ENCODE results near the gene PKP3.
"Not testable (repeated sequence)": the region's sequence is repeated elsewhere in the genome, so short reads cannot be mapped to it uniquely, and the experiment has no call there.

PKP3 gene, protein sequence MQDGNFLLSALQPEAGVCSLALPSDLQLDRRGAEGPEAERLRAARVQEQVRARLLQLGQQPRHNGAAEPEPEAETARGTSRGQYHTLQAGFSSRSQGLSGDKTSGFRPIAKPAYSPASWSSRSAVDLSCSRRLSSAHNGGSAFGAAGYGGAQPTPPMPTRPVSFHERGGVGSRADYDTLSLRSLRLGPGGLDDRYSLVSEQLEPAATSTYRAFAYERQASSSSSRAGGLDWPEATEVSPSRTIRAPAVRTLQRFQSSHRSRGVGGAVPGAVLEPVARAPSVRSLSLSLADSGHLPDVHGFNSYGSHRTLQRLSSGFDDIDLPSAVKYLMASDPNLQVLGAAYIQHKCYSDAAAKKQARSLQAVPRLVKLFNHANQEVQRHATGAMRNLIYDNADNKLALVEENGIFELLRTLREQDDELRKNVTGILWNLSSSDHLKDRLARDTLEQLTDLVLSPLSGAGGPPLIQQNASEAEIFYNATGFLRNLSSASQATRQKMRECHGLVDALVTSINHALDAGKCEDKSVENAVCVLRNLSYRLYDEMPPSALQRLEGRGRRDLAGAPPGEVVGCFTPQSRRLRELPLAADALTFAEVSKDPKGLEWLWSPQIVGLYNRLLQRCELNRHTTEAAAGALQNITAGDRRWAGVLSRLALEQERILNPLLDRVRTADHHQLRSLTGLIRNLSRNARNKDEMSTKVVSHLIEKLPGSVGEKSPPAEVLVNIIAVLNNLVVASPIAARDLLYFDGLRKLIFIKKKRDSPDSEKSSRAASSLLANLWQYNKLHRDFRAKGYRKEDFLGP

GRCh38 chr11:394034-394857 lies at the start of gene PKP3:
Gene PKP3, plus strand, starts transcription at chr11:394209. Its CDS starts 84 bp downstream, at chr11:394293.
- DNase-seq (ENCODE audit: low read depth in 2 of 2, low spot score in 1 of 2) = no peak

GRCh38 chr11:344836-345578 lies 49.0 kb upstream of the PKP3 start:
- DNase-seq (ENCODE audit: low read depth in 2 of 2, low spot score in 1 of 2) = no peak

DNA sequence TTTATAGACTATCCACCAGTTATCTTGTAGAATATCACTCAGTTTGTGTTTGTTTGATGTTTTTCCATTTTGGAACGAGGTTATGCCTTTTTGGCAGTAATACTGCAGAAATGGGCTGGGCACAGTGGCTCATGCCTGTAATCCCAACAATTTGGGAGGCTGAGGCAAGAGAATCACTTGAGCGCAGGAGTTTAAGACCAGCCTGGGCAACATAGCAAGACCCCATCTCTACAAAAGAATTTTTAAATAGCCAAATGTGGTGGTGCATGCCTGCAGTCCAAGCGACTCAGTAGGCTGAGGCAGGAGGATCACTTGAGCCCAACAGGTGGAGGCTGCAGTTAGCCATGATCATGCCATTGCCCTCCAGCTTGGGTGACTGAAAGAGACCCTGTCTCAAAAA lies 47.5 kb upstream of the PKP3 start:
- no peak for DNase-seq (ENCODE audit: low read depth in 2 of 2, low spot score in 1 of 2)

GRCh38 chr11:349270-349954 lies 44.6 kb upstream of the PKP3 start:
- not testable (repeated sequence) for DNase-seq (ENCODE audit: low read depth in 2 of 2, low spot score in 1 of 2)

- DNase-seq (ENCODE audit: low read depth in 2 of 2, low spot score in 1 of 2) = not testable (repeated sequence)
Measured at GRCh38 chr11:350033-350722, 43.8 kb upstream of the PKP3 start.

DNA sequence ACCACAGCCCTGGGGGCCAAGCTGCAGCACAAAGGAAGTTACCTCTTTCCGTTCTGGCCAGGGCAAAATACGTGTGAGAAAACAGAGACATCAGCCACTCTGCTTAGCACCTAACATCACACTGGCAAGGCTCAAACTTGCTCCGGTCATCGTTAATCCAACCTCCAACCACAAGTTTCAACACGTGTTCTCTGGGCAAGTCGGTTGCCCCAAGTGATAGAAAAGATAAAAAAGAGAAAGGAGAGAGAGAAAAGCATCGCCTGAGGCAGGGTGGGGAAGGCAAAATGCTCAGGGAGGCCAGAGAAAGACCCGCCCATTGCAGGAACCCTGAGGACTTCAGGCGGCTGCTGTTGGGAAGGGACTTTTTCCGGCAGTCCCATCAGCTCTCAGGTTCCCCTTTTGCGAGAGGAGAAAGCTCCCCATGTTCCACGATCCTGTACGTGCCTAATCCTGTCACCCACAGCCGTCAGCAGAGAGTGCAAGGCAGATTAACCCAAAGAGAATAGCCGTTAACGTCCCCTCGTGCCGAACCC lies 43.2 kb upstream of the PKP3 start:
- no peak for DNase-seq (ENCODE audit: low read depth in 2 of 2, low spot score in 1 of 2)

DNA sequence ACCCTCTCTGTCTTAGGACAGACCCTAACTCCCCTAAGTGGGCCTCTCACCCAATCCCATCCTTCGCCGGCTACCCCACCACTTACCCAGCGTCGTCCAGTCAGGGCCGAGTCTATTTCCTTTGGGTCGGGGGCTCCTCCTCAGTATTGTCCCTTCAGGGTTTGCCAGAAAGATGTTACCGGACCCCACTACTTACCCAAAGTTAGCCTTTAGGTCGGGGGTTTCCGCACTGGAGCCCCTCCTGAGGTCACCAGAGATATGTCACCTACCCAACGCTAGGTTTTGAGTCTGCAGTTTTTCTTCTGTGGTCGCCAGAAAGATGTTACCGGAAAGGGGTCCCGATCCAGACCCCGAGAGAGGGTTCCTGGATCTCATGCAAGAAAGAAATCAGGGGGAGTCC lies 42.6 kb upstream of the PKP3 start:
- no peak for DNase-seq (ENCODE audit: low read depth in 2 of 2, low spot score in 1 of 2)

GRCh38 chr11:352456-353031 lies 41.5 kb upstream of the PKP3 start:
- DNase-seq (ENCODE audit: low read depth in 2 of 2, low spot score in 1 of 2) = no peak

- DNase-seq (ENCODE audit: low read depth in 2 of 2, low spot score in 1 of 2) = no peak
Measured at GRCh38 chr11:353179-353873, 40.7 kb upstream of the PKP3 start.

DNA sequence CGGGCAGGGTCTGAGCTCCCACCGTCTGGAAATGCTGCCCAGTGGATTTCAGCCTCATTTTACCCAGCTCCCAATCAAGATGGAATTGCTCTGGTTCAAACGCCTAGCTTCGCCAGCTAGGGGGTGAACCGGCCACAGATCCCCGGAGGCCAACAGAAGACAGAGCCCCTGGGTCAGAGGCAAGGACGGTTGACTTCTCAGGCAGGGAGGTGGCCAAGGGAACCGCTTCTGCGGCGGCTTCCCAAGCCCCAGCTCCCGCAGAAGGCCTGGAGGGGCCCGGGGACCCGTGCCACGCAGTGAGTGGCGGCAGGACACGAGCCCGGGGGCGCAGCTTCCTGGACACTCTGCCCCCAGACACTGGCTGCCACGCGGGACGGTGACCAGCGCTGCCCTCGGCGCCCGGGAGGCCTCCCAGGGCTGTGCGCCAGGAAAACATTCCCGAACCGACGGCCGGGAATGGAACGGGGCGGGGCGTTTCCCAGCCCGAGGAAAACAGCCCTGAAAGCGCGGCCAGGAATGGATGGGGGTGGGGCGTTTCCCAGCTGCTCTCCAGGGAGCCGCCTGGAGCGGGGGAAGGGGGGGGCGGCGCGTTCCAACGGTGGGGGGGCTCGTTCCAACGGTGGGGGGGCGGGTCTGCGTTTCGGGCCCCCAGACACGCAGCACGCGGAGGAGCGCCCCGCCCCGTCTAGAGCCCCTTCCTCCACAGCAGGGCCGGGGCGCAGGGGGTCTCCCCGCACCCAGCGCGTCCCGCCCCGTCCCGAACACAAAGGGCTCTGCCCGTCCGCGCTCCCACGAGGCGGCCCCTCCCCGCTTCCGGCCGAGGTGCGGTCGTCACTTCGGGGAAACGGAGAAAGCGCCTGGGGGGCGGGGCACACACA lies 38.2 kb upstream of the PKP3 start:
- peak; percentile 73 to 77 for DNase-seq (ENCODE audit: low read depth in 2 of 2, low spot score in 1 of 2)

DNA sequence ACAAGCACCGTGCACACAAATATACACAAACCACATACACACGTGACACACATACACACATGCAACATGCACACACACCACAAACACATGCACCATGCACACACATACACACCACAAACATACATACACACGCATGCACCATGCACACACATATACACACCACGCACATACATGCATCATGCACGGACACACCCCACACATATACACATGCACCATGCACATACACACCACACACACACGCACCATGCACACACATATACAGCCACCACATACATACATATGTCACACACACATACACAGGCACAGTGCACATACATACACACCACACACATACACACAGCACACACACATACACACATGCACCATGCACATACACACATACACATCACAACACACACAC lies 37.4 kb upstream of the PKP3 start:
- no peak for DNase-seq (ENCODE audit: low read depth in 2 of 2, low spot score in 1 of 2)

DNA sequence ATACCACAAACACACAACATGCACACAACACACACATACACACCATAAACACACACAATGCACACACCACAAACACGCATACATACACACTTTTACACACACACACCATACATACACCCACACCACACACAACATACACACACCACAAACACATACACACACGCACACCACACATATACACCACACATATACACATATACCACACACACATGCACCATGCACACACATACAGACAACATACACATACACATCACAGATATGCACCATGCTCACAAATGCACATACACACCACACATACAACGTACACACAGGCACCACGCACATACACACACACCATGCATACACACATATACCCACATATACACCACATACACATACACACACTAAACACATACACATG lies 36.4 kb upstream of the PKP3 start:
- no peak for DNase-seq (ENCODE audit: low read depth in 2 of 2, low spot score in 1 of 2)

- no peak for DNase-seq (ENCODE audit: low read depth in 2 of 2, low spot score in 1 of 2)
Measured at GRCh38 chr11:358129-358800, 35.7 kb upstream of the PKP3 start.

DNA sequence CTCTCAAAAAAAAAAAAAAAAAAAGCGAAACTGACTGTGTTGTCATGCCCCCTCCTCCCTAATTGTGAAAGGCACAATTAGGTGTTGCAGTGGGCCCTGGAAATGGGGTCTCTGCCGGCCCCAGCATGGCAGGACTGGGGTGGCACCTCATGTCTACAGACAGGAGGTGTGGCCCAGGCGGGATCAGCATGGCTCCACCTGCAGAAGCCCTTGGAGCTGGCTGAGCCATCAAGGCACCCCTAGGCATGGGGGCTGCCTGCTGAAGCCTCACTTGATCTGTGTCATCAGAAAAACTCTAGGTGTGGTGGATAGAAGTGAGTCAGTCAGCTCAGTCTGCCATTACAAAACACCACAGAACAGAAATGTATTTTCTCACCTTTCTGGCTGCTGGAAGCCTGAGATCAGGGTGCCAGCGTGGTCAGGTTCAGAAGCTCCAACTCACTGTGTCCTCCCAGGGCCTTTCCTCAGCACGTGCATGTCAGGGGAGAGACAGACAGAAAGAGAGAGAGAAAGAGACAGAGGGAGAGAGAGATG lies 34.8 kb upstream of the PKP3 start:
- DNase-seq (ENCODE audit: low read depth in 2 of 2, low spot score in 1 of 2) = no peak

- no peak for DNase-seq (ENCODE audit: low read depth in 2 of 2, low spot score in 1 of 2)
Measured at GRCh38 chr11:360326-361280, 33.4 kb upstream of the PKP3 start.
